ENCODE data around the gene SPOP.

The SPOP gene

DNA sequence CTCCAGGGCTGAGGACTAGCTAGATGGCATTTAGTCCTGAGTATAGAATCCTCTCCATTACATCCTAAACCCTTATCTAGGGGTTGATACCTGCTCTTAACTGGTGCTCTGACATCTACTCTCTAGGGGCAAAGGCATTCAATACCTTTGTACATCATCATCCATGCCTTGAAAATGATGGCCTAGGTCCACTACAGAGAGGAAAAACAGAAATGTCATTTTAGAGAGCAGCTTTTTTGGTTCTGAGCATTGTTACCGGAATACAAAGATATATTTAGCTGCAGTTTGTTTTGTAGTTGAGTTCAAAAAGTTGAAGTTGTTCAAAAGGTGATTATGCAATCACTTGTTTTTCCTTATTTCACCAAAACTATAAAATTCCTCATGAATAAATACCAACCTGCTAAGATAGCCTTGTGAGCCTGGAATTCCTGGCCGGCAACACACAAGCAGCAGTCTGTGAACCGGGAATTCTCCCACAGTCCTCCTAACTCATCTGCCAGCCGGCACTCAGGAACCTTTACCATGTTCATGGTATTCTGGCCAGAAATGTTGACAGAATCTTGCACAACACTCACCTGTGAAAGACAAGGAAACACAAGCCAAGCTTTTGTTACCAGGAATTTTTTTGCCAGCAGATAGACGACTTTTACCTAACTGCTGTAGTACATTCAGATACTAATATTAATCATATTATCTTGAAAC lies 66.9 kb downstream of the SPOP start:
- DNase-seq = no peak

- DNase-seq = no peak
Measured at GRCh38 chr17:49604314-49604869, 73.5 kb downstream of the SPOP start.

DNA sequence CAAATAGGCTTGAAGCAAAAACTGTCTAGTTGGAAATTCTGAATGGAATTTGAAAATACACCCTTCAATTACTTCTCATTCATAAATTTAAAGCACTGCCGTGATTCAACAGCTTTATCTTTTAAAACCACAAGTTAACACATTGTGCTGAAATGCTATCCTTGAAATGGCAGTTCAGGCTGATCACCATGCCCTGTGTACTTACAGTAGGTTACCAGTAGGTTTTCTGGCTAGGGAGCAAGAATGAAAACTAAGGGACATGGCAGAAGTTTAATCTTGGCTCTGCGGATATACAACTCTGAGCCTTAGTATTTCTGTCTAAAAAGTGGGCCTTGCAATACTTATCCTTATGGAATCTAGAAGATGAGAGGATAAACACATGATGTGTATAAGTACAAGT lies 74.2 kb downstream of the SPOP start:
- DNase-seq = no peak

- DNase-seq = no peak
Measured at GRCh38 chr17:49603238-49603637, 74.7 kb downstream of the SPOP start.

DNA sequence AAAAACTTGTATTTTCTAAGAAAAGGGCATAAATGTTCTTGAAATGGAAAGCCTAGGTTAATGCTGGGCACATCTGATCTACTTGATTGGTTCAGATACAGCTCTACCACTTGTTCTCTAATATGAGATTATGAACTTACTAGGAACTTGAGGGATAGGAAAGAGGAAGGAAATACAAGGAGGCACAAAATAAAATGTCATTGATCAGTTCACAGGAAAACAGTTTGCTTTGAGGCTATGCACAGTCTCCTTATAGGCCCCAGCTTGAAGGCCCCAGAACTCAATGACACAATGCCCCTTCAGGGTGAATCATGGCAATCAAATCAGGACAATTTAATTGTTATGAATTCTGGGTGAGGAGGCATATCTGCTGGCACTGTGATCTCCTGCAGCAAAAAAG lies 75.1 kb downstream of the SPOP start:
- no peak for DNase-seq

DNA sequence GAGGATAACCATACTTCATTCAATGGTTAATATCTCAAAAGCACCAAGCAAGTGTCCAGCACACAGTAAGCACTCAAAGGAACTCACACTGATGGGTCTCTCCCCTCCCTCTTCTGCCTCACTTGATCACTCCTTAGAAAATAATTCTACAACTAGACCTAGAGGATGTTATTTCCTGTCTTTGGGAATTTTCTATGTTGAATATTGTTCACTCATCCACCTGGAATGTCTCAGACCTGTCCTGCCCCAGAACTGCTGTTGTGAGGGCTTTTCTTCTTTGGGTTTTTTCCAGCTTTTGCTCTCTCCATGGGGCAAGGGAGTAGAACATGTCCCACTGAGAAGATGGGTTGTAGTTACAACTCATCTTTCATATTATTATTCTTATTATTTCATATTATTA lies 76.9 kb downstream of the SPOP start:
- no peak for DNase-seq

- DNase-seq = no peak
Measured at GRCh38 chr17:49598918-49599317, 79.0 kb downstream of the SPOP start.

DNA sequence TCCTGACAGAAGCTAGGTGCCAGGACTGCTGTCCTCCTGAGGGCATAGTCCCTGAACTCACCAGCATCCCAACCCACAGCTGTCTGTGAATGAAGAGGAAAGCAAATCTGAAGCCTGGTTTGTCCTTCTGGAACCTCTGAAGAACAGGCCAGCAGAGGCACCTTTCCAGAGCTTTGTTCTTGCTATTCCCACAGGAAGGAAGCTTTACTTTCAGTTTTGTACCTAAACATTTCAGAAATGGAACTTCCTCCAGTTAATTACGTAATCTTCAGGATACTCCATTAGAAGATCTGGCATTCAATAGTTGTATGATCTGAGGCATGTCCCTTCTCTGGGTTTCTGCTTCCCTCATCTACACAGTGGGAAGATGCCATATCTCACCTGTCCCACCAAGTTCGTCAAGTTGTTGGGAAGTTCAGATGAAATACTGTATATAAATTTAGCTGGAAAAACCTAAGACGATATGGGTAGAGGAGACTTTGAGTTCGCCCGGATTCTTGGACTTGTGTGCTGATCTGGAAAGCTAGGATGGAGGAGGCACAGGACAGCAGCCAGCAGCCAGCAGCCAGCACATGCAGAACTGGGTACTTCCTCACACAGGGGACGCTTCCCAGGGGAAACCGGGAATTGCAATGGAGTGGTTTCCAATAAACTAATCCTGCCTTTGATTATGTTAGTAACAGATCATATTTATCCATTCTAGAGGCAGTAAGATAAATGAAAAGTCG lies 79.8 kb downstream of the SPOP start:
- no peak for DNase-seq

GRCh38 chr17:49597436-49597835 lies 80.5 kb downstream of the SPOP start:
- DNase-seq = no peak

DNA sequence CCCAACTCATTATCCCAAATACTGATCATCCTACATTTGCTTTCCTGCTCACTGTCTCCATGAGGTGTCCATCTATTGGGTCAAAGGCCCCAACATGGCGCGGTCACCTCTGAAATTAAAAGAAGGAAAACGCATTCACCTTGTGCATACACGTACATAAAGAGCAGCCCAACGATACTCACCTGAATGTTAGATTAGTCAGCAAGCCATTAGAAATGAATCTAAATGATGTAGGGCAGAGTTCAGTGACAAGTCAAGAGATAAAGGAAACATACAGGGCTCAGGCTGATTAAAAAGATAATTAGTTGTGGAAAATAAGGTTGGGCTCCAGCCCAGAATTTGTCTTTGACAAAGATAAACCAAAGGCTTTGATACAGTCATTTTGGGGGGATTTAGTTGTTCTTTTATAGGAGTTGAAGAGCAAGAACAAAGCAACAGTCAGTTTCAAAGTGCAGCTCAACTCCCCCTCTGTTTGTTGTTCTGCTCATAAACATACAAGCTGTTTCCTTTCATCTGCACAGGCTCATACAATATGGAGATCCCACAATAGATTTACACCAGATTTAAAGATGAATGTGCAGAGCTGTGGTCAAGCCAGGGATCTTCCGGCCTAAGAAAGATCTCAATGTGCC lies 81.2 kb downstream of the SPOP start:
- DNase-seq = no peak

GRCh38 chr17:49595980-49596379 lies 81.9 kb downstream of the SPOP start:
- no peak for DNase-seq

DNA sequence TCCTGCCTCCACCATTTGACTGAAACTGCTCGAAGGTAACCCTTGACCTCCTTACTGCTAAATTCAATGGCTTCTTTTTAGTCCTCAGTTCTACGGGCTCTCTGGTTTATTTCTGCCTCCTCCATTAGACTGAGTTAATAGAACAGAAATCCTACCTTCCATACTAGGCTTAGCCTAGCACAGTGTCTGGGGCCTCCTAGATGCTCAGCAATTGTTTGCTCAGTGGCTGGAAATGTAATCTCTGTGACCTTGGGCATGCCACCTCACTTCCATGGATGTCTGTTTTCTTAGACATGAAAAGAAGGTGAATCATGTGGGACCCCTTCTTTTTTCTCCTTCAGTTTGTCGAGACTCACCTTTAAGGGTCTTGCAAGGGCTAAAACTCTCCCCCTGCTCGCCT lies 82.6 kb downstream of the SPOP start:
- no peak for DNase-seq

DNA sequence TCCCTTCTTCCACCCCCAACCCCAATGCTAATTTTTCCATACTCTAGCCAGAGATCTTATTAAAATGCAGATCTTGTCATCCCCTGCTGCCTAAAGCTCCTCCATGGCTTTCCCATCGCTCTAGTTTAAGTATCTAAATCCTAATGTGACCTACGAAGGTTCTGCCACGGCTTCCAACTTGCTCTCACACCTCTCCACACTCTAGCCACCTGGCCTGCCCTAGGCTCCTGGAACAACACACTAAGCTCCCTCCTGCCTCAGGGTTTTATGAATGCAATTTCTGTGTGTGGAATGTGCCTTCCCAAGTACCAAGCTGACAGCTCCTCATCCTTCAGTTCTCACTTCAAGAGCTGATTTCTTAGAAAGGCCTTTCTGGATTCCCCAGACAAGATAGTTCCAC lies 85.6 kb downstream of the SPOP start:
- no peak for DNase-seq

- no peak for DNase-seq
Measured at GRCh38 chr17:49590874-49591273, 87.0 kb downstream of the SPOP start.

DNA sequence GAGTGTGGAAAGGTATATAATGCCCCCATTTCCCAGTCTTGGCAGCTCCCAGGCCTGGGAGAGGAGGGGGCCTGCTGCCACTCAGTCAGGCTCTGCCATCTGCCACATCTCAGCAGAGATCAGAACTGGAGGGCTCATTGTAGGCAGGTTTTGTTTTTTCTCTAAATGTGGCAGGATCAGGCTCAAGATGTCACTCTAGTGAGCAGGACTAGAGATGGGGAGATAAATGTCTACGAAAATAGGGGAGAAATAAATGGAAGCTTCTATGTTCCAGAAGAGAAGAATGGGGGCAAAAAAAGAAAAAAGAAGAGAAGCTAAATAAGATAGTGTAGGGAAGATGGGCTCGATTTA lies 88.3 kb downstream of the SPOP start:
- DNase-seq = no peak

DNA sequence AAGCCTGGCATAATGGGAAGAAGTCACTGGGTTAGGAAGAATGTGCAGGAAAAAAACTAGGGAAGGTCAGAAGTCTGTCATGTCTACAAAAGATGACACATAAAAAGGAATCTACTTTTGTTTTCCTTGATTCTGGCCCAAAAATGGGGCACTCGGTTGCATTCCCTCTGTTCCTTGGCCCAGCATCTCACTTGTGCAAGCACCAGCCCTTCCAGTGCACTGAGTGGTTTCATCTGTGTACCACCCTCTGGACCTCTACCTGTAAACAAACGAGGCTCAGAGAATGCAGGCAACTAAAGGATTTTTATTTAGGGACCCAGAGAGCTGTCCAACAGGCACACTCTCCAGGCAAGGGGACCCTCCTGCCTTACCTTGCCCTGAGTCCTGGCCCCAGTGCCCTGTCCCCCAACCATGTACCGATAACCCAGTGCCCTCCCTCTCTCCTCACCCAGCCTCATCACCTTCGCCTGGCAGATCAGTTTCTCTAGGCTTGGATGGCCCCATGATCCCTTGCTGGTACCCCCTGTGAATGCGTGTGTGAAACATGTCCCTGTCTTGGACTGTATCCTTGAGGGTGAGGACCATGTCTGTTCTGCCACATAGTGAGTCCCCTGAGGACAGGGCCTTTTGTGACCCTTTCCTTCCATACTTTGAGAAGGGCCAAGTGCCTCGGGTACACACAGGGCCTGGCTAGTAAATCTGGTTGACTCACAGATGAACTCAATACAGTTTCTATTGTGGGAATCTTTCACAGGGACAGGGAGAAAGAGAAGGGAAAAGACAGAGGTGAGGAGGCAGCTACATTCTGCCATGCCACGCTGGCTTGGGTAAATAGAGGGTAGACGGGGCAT lies 88.9 kb downstream of the SPOP start:
- no peak for DNase-seq

DNA sequence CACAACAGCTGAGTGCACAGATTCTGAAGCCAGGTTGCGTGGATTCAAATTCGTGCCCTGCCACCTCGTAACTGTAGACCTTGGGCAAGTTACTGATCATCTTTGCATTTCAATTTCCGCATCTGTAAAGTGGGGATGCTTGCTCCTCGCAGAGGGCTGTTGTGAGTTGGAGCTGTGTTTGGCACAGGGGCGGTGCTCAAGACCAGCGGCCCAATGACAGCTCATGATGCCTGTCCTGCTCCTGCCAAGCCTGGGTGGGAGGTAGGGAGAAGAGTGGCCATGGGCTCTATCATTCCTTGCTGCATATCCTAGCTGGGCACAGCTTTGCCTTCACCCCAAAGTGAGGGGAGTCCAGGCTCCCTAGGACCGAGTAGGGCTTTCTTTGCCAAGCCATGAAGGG lies 89.6 kb downstream of the SPOP start:
- no peak for DNase-seq

DNA sequence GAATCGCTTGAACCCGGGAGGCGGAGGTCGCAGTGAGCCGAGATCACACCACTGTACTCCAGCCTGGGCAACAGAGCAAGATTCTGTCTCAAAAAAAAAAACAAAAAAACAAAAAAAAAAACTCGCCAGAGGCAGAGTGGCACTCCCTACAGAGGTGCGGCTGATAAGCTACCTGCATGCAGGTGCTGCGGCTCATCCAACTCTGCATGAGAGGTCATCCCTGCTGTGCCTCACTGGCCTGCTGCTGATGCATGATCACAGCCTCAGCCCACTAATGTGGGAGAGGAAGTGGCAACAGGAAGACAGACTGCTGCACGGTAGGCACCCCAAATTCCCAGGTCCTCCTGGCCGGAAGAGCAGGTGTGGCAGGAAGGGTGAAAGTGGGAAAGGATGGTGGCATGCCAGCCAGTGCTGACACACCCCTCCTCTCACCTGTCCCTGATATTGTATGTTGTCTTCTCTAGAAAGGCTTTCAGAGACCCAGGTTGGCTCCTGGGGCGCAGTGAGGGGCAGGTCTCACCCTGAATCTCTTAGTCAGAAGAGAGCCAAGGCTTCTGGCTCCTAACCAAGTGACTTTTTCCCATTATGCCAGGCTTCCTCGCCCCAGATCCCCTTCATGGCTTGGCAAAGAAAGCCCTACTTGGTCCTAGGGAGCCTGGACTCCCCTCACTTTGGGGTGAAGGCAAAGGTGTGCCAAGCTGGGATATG lies 90.4 kb downstream of the SPOP start:
- no peak for DNase-seq

GRCh38 chr17:49585422-49586027 lies 92.4 kb downstream of the SPOP start:
- no peak for DNase-seq

- no peak for DNase-seq
Measured at GRCh38 chr17:49583889-49584288, 94.0 kb downstream of the SPOP start.

- no peak for DNase-seq
Measured at GRCh38 chr17:49583226-49583625, 94.7 kb downstream of the SPOP start.

DNA sequence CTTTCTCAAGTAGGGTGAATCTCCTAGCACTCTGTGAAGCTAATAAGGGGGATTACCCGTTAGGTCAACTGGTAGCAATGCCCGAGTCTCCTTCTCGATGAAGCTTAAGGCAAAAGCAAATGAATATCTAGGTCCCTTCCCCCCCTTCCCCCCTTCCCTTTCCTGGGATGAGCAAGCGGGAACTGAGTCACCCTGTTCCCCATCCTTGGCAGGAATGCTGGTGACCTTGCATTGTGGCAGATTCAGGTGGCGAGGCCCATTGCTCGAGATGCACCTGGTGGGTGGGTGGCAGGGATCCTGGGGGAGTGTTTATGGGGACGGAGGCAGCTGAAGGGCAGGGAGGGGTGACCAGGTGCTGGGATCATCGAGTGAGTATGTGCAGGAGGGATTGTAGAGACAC lies 95.1 kb downstream of the SPOP start:
- no peak for DNase-seq

Data from NCI-H2029 treated with DMSO at 0.1 percent for 48 hours (cell line).